HL-60 (cell line): Measurements from ENCODE around the gene TCF25.

Experiments used
- DNase-seq, 2 experiments: peaks; one replicate each; pipeline ENCODE4 v3.0.0-alpha.2; 2010 to 2020; ENCODE audit warnings: low read depth in 1 of 2, low spot score in 1 of 2
- H3K27ac ChIP-seq: fragments of 250-450 bp; sonication (Bioruptor Pico); replicated peaks from 2 replicates; pipeline ENCODE4 v1.5.1; 2020; ENCODE audit warnings: mild to moderate bottlenecking, moderate library complexity
- H3K27me3 ChIP-seq: fragments of 250-450 bp; sonication (Bioruptor Pico); 2 replicates; pipeline ENCODE4 v1.5.1; 2021; ENCODE audit warnings: mild to moderate bottlenecking, moderate library complexity; ENCODE audit not compliant: insufficient read depth, poor library complexity, severe bottlenecking
- H3K4me3 ChIP-seq: replicated peaks from 2 replicates; pipeline ENCODE4 v1.5.1; 2011; ENCODE audit warnings: mild to moderate bottlenecking, control low read depth, low read length; ENCODE audit not compliant: insufficient read depth
- CTCF ChIP-seq: IDR thresholded peaks from one replicate; pipeline ENCODE4 v1.5.1; 2011; ENCODE audit warnings: low read length, control low read depth, inconsistent platforms; ENCODE audit not compliant: insufficient read depth
- GABPA ChIP-seq: IDR thresholded peaks from 2 replicates; pipeline ENCODE4 v1.6.1; 2012; ENCODE audit warnings: low read depth
- POLR2AphosphoS5 ChIP-seq: IDR thresholded peaks from 2 replicates; pipeline ENCODE4 v1.6.1; 2012; ENCODE audit warnings: low read depth
- REST ChIP-seq: IDR thresholded peaks from 2 replicates; pipeline ENCODE4 v1.6.1; 2012; ENCODE audit warnings: low read depth; ENCODE audit not compliant: insufficient replicate concordance
- SPI1 ChIP-seq: IDR thresholded peaks from 2 replicates; pipeline ENCODE4 v1.6.1; 2012; ENCODE audit warnings: low read depth, mild to moderate bottlenecking, borderline replicate concordance

Gene TCF25

GRCh38 chr16:89855301-89855945 lies 18.0 kb upstream of the TCF25 start:
- DNase-seq, result no peak
- Histone ChIP-seq H3K27me3 (peaks cover 2% of the 10 kb centered on the region), H3K4me3 (no peak overlapping the region), H3K27ac (no peak overlapping the region)
- TF ChIP-seq GABPA (no peak), REST (no peak), SPI1 (no peak), CTCF (no peak), POLR2AphosphoS5 (no peak)

GRCh38 chr16:89855986-89856385 lies 17.4 kb upstream of the TCF25 start:
- H3K27ac ChIP-seq, result no peak overlapping the region
- TF ChIP-seq SPI1, result no peak
- no peak for TF ChIP-seq GABPA
- TF ChIP-seq POLR2AphosphoS5, result no peak
- TF ChIP-seq CTCF, result no peak
- no peak for TF ChIP-seq REST

GRCh38 chr16:89858973-89859614 lies 14.3 kb upstream of the TCF25 start:
- Histone ChIP-seq H3K27ac (no peak overlapping the region), H3K27me3 (peaks cover 2% of the 10 kb centered on the region), H3K4me3 (no peak overlapping the region)
- no peak for DNase-seq
- no peak for TF ChIP-seq GABPA
- no peak for TF ChIP-seq CTCF
- TF ChIP-seq REST, result no peak
- TF ChIP-seq SPI1, result no peak
- TF ChIP-seq POLR2AphosphoS5, result no peak

More at GRCh38 chr16:89855986-89856385, 17.4 kb upstream of the TCF25 start:
- DNase-seq, result no peak
- H3K4me3 ChIP-seq, result no peak overlapping the region
- peaks cover 2% of the 10 kb centered on the region for H3K27me3 ChIP-seq
